A549 treated with AZD2906 at 1 μM for 4 hours (cell line): ENCODE results near the gene DENND4A. TPM values are rescaled to one million over a fixed set of nuclear protein-coding genes. Genes with fewer than 3 reads are reported as not detected.

Experiments used
- total RNA-seq: library from RNA; stranded (reverse); fragments of 200-300 nt; extraction: Qiagen RNA extraction; gene quantifications from 5 replicates; pipeline ENCODE4 v1.2.3, GENCODE V29; 2022

Gene DENND4A
- 4.1 to 5.0 TPM (median 4.7 TPM) in 5 replicates for total RNA-seq

GRCh38 chr15:65792138-65792987, at the start of gene DENND4A:
Gene DENND4A, minus strand, starts transcription at chr15:65792293. Its CDS starts 35,843 bp downstream, at chr15:65756450.

GRCh38 chr15:65621638-65622037, 170.5 kb downstream of the DENND4A start, which contains the start of gene SLC24A1:
Gene SLC24A1, plus strand, starts transcription at chr15:65621938. Its CDS starts 2,143 bp downstream, at chr15:65624081.

GRCh38 chr15:65610871-65611718, 181.0 kb downstream of the DENND4A start, which contains the start of gene INTS14:
Gene INTS14, minus strand, starts transcription at chr15:65611131. Its CDS starts 3,751 bp downstream, at chr15:65607380.

Other genes starting within 250 kb of the DENND4A start
- gene INTS14, start 181.2 kb downstream of the DENND4A start, total RNA-seq = 40.3 to 48.6 TPM (median 41.5 TPM) in 5 replicates
- 3.3 to 4.4 TPM (median 4.0 TPM) in 5 replicates for gene SLC24A1, start 170.4 kb downstream of the DENND4A start, total RNA-seq
- gene RAB11A, start 77.2 kb upstream of the DENND4A start, total RNA-seq = 251 to 354 TPM (median 278 TPM) in 5 replicates